ENCODE data around the gene ACBD6.

DNA sequence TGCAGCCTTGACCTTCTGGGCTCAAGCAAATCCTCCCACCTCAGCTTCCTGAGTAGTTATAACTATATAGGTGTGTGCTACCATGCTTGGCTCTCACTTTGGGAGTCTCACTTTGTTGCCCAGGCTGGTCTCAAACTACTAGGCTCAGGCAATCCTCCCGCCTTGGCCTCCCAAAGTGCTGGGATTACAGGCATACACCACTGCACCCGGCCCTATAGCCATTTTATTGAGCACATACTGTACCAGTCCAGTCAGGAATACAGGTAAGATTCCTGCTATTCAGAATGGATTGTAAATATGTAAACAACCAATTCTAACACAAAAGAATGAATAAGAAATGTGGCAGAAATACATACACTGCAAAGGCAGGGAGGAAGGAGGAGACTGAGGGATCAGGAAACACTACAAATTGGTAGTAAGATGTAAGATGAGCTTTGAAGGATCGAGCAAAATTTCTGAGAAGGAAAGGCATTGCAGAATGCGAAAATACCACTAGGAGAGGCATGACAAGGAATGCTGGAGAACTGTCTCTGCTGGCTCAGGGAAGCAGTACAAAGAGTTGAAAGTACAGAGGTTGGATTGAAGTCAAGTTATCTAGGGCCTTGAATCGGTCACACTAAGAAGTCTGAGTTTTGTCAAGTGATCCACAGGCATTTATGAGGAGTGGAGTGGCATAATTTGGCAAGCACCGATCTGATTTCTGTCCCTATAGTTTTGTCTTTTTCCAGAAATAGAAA, 211.9 kb downstream of the ACBD6 start:
- TF ChIP-seq POLR2A (IDR thresholded peaks at IDR 0.05; ENCODE audit: low read depth) (no peak), POLR2AphosphoS5 (IDR thresholded peaks at IDR 0.05) (no peak), EP300 (IDR thresholded peaks at IDR 0.05) (no peak)
- TF ChIP-seq, protein P1, sequence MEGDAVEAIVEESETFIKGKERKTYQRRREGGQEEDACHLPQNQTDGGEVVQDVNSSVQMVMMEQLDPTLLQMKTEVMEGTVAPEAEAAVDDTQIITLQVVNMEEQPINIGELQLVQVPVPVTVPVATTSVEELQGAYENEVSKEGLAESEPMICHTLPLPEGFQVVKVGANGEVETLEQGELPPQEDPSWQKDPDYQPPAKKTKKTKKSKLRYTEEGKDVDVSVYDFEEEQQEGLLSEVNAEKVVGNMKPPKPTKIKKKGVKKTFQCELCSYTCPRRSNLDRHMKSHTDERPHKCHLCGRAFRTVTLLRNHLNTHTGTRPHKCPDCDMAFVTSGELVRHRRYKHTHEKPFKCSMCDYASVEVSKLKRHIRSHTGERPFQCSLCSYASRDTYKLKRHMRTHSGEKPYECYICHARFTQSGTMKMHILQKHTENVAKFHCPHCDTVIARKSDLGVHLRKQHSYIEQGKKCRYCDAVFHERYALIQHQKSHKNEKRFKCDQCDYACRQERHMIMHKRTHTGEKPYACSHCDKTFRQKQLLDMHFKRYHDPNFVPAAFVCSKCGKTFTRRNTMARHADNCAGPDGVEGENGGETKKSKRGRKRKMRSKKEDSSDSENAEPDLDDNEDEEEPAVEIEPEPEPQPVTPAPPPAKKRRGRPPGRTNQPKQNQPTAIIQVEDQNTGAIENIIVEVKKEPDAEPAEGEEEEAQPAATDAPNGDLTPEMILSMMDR (IDR thresholded peaks at IDR 0.05) = no peak
